GM18526 (cell line): ENCODE measurements around the gene IGSF9.

Experiments used
- POLR2A ChIP-seq: IDR thresholded peaks from 3 replicates; pipeline ENCODE4 v1.6.1; 2011; ENCODE audit not compliant: insufficient read length; ENCODE audit errors: extremely low read depth

The IGSF9 gene

GRCh38 chr1:159895836-159896545 is 49.4 kb downstream of the IGSF9 start:
- TF ChIP-seq POLR2A, result no peak

- TF ChIP-seq POLR2A, result no peak
Measured at GRCh38 chr1:159895286-159895685, 50.1 kb downstream of the IGSF9 start.

GRCh38 chr1:159892944-159893343 is 52.5 kb downstream of the IGSF9 start:
- no peak for TF ChIP-seq POLR2A

- no peak for TF ChIP-seq POLR2A
Measured at GRCh38 chr1:159891275-159892157, 53.9 kb downstream of the IGSF9 start.

DNA sequence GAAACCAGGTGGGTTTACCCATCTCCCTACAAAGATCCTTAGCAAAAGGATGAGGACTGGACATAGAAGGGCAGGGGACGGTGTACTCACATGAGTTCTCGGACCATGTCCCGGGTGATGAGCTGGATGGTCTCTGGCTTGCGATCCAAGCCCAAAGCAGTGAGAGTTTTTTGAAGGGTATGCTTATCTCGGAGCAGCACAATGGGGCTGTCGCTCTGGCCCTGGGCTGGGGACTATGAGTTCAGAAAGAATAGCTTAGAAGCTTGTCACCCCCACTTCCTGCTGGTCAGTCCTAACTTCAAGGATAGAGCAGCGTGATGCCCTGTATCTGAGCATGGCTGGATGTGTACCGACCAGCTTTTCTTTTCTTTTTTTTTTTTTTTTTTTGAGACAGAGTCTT is 55.0 kb downstream of the IGSF9 start:
- TF ChIP-seq POLR2A, result no peak

DNA sequence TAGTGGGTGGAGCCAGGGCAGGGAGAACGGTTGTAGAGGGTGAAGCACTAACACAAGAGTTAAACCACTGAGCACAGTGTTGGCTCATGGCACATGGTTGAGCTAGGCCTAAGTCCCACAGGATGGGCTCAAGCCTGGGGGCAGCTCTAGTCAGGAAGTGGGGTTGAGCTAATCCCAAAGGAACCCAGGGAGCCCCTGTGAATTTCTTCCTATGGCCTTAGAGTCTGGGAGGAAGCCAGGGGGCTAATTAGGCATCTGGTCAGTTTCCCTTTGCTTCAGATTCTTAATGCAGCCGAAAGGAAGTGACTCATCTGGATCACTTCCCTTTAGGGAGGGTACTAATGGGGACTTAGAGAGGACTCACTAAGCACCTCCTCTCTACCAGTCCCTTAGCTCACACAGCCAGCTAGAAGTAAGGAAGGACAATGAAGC is 55.6 kb downstream of the IGSF9 start:
- no peak for TF ChIP-seq POLR2A

DNA sequence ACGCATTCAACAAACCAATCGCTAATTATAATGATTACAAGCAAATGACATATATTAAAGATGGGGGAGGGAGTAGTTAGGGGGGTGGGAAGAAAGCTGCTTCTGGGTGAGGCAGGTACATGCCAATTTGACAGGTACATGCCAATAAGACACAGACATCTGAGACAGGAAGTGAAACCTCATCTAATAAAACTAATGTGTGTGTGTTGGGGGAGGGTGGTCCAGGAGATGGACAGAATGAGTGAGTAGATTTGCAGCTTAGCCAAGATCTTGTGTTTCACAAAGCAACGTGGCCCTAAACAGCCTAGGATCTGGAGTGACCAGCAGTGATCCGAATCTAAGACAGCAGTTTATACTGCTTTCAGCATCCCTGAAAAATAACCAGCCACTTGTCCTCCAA is 56.2 kb downstream of the IGSF9 start:
- TF ChIP-seq POLR2A, result no peak

DNA sequence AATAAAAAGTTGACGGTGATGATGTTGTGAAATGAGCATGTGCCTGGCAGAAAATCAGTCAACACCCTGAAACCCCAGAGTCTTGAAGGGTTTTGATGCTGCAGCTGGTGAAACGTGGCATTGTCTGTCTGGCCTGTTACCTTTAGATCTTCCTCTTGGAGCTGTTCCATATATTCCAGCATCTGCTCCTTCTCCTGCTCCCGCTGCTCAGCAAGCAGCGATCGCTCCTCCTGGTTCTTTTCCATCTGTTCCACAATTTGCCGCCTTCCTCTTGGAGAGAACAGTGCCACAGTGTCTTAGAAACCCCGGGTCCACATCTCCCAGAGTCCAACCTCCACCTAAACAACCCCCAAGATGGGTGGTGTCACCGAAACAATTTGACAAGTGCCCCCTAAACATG is 61.1 kb downstream of the IGSF9 start:
- TF ChIP-seq POLR2A, result no peak

DNA sequence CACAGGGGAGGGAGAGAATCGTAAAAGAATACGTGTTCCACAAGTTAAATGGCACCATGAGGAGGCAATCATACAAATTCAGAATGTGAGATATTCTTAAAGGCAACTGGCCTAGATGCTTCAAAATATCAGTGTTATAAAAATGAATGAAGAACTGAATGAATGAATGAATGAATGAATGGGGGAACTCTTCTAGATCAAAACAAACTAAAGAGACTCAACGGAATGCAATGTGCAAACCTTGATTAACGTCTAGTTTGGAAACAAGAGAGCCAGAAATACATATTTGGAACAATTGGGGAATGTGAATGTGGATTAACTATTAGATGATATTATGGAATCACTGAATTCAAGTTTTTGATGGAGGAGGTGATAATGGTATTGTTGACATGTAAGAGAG is 62.3 kb downstream of the IGSF9 start:
- no peak for TF ChIP-seq POLR2A

- no peak for TF ChIP-seq POLR2A
Measured at GRCh38 chr1:159882527-159882862, 62.9 kb downstream of the IGSF9 start.

GRCh38 chr1:159881622-159882526 is 63.5 kb downstream of the IGSF9 start:
- no peak for TF ChIP-seq POLR2A

- no peak for TF ChIP-seq POLR2A
Measured at GRCh38 chr1:159880430-159880829, 65.0 kb downstream of the IGSF9 start.

DNA sequence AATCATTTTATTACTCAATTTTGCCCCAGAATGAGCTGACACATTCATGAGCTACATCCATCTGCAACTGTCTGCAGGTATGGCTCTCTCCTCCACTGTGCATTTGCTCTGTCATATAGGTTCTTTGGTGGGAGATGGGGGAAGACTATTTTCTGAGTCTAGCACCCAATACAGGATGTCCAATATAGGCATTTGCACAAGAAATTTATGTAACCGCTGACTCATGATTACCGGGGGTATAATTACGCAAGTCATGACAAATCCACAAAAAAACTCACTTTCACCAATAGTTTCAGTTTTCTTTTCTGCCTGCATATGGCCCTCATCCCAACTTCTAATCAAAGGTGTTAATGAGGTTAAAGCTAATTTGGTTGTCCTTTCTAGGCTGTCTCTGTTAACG is 65.4 kb downstream of the IGSF9 start:
- TF ChIP-seq POLR2A, result no peak

- TF ChIP-seq POLR2A, result no peak
Measured at GRCh38 chr1:159879136-159879535, 66.3 kb downstream of the IGSF9 start.

DNA sequence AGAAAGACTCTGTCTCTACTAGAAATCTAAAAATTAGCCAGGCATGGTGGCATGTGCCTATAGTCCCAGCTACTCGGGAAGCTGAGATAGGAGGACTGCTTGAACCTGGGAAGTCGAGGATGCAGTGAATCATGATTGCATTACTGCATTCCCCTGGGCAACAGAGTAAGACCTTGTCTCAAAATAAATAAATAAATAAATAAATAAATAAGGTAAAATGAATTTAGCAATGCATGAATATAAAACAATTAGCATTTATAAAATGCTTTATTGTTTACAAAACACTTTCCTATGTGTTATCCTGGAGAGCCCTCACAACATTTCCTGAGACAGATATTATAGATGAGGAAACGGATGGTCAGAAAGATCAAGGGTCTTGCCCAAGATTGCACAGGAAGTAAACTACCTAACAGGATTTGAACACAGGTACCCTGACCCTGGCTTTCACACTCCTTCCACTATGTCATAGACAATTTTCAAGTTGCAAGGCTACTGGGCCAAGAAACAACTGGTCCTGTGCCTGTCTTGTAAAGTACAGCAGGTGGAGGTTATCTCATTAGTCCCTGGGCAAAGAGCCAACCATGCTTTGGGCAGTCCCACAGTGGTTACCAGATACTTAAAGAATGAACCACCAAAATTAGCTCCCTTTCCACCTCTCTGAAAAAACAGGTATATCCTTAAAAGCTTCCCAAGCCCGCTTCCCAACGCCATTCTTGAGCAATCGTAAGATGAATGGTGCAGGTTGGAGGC is 67.5 kb downstream of the IGSF9 start:
- TF ChIP-seq POLR2A, result no peak
